Activated T-cell treated with anti-CD3 and anti-CD28 coated beads, Interleukin-2, amount 50 U/mL, for 24 hours (primary cell): ENCODE results near the gene FGF1.

Experiments used
- DNase-seq: peaks from one replicate; pipeline ENCODE4 v3.0.0-alpha.2; 2020
- H3K27ac Mint-ChIP-seq: 2 replicates; pipeline ENCODE4 v1.8.0; 2020; ENCODE audit warnings: mild to moderate bottlenecking, mixed read lengths
- H3K27me3 Mint-ChIP-seq: 2 replicates; pipeline ENCODE4 v1.8.0; 2020; ENCODE audit warnings: mixed read lengths
- H3K36me3 Mint-ChIP-seq: 2 replicates; pipeline ENCODE4 v1.8.0; 2020; ENCODE audit warnings: low read depth, mixed read lengths
- H3K4me1 Mint-ChIP-seq: 2 replicates; pipeline ENCODE4 v1.8.0; 2020; ENCODE audit warnings: low read depth, mixed read lengths
- H3K4me3 Mint-ChIP-seq: 2 replicates; pipeline ENCODE4 v1.8.0; 2020; ENCODE audit warnings: mild to moderate bottlenecking, moderate library complexity, mixed read lengths
- H3K9me3 Mint-ChIP-seq: 2 replicates; pipeline ENCODE4 v1.8.0; 2020; ENCODE audit warnings: mixed read lengths

Gene FGF1

DNA sequence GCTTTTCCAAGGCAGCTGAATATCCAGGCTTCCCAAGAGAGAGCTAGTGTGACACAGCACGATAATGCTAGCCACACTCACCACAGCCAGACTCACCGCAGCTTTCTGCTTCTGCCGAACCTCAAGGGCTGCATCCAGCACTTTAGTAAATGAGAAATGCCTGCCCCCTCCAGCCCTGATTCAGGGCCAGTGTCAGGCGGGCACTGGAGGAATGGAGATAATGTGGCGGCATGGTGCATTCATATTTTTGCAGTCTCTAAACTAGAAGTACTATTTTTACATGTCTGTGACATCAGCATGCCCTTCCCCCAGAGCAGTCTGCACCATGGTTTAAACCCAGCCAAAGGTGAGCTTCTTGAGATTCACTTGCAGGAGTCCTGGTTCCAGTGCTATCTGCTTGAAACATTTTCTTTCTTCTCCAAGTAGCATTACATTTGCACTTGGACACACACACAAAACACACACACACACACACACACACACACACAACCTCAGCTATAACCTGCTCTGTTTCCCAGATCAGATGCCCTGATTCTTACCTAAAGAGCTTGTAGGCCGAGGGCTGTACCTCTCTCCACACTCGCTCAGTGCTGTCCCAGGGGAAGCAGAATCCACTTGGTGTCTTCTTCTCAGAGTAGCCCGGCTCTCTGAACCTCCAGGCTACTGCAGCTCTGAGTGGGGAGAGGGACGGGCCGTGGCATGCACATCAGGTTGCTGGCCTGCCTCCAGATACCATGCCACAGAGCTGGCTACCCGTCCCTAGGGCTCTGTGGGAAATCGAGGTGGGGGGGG, at the start of gene FGF1:
TSS of gene FGF1 (minus strand) at position 673 of the 792 bp plus-strand sequence. CDS start 71,963 bp downstream, outside the sequence.
- DNase-seq: no peak
- no peak within 1 kb of the TSS for H3K4me3 Mint-ChIP-seq

DNA sequence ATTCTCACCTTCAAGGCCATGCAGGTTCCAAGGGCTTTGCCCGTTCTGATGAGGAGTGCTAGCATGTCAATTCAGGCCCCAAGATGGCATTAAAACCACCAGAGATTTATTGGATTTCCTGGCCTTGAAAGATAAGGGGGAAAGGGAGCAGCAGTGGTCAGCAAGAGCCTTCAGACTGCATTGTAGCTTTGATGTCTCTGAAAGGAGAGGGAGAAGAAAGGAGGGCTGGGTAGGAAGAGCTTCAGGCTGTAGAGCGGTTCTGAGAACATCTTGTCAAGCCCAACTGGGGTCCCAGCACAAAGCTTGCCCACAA, 41.8 kb upstream of the FGF1 start:
- H3K27me3 Mint-ChIP-seq: no peaks in the 10 kb centered on the region
- no peaks in the 10 kb centered on the region for H3K9me3 Mint-ChIP-seq
- H3K36me3 Mint-ChIP-seq: no peaks in the 10 kb centered on the region
- H3K27ac Mint-ChIP-seq: no peak overlapping the region
- no peak overlapping the region for H3K4me3 Mint-ChIP-seq
- peaks cover 15% of the 10 kb centered on the region for H3K4me1 Mint-ChIP-seq
- DNase-seq: no peak

More for the DNA sequence above, at the start of gene FGF1:
- no peaks in the 10 kb centered on the region for H3K36me3 Mint-ChIP-seq
- H3K27me3 Mint-ChIP-seq: peaks cover 2% of the 10 kb centered on the region
- H3K9me3 Mint-ChIP-seq: no peaks in the 10 kb centered on the region
- no peak within 1 kb of the TSS for H3K27ac Mint-ChIP-seq
- H3K4me1 Mint-ChIP-seq: no peaks in the 10 kb centered on the region

DNA sequence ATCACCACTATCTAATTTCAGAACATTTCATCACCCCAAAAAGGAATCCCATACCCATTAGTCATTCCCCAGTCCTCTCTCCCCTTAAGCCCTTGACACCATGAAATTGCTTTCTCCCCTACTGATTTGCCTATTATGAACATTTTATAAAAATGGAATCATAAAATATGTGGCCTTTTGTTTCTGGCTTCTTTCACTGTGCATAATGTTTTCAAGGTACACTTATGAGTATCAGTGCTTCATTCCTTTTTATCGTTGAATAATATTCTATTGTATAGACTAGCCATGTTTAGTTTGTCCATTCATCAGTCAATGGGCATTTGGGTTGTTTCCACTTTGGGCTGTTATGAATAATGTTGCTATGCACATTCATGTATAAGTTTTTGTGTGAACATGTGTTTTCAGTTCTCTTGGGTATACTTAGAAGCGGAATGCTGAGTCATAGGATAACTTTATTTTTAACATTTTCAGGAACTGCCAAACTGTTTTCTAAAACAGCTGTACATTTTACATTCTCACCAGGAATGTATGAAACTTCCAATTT, 40.4 kb upstream of the FGF1 start:
- H3K27ac Mint-ChIP-seq: no peak overlapping the region
- no peaks in the 10 kb centered on the region for H3K9me3 Mint-ChIP-seq
- no peaks in the 10 kb centered on the region for H3K27me3 Mint-ChIP-seq

DNA sequence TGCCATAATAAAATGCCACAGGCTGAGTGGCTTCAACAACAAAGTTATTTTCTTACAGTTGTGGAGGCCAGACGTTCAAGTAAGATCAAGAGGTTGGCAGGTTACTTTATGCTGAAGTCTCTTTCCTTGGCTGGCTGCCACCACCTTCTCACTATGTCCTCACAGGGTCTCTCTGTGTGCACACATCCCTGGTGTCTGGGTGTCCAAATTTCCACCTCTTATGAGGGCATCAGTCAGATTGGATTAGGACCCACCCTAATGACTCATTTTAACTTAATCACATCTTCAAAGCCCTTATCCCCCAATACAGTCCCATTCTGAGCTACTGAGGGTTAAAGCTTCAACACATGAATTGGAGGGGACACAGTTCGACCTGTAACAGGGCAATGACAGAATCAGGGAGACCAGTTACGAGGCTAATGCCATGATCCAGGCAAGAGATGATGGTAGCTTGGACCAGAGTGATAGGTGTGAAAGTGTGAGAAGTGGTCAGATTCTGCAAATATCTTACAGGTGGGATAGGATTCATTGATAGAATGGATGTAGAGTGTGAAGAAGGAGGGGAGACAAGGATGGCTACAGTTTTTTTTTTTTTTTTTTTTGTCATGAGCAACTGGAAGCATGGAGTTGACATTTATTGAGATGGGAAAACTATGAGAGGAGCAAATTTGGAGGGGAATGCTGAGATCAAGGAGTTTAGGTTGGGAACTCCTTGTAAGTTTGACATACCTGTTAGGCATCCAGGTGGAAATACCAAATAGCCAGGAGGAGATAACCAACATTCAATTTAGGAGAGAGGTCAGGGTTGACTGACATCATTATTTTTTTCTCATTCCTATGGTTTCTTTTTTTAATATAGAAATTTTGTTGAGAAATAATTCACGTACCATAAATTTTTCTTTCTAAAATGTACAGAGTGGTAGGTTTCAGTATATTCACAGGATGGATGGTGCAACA, 39.6 kb upstream of the FGF1 start:
- Mint-ChIP-seq H3K4me1 (peaks cover 15% of the 10 kb centered on the region), H3K4me3 (no peak overlapping the region), H3K27me3 (no peaks in the 10 kb centered on the region), H3K36me3 (no peaks in the 10 kb centered on the region), H3K9me3 (no peaks in the 10 kb centered on the region), H3K27ac (no peak overlapping the region)
- no peak for DNase-seq

More for the DNA sequence above, 40.4 kb upstream of the FGF1 start:
- Mint-ChIP-seq H3K4me1 (peaks cover 15% of the 10 kb centered on the region), H3K4me3 (no peak overlapping the region), H3K36me3 (no peaks in the 10 kb centered on the region)
- no peak for DNase-seq

DNA sequence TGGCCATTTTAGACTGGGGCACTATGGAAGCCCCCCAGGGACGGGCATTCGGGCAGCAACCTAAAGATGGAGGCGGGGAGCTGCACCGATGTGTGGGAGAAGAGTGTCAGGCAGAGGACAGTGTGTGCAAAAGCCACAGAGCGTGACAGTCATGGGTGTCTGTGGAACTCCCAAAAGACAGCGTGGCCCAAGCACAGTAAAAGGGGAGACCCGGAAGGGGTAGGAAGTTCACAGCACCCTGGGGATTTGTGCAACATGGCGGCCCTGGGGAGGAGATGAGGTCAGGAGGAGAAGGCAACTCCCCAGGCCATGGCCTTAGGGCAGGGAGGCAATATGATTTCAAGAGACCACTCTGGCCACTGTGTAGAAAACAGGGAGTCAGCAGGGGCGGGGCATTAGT, 38.9 kb upstream of the FGF1 start:
- Mint-ChIP-seq H3K9me3 (no peaks in the 10 kb centered on the region), H3K27me3 (no peaks in the 10 kb centered on the region), H3K4me3 (no peak overlapping the region), H3K36me3 (no peaks in the 10 kb centered on the region), H3K4me1 (peaks cover 15% of the 10 kb centered on the region), H3K27ac (no peak overlapping the region)
- DNase-seq: no peak

DNA sequence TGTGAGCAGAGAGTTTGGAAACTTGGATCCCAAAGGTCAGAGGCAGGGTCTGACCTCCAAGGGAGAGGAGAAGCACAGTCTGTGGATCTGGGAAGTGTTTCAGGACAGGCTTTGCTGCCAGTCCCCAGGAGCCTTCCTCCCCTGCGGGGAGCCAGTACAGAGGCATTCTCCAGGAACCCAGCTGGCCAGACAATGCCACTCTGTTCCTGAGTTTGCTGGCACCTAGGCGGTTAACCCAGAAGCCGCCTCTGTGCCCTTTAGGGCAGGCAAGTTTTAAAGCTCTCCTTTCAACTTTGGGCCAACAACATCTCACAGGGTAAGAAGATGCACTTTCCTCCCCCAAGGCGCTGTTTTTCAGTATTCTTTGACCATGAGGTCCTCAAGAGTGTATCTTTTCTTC, 37.0 kb upstream of the FGF1 start:
- peaks cover 5% of the 10 kb centered on the region for H3K27me3 Mint-ChIP-seq
- H3K9me3 Mint-ChIP-seq: no peaks in the 10 kb centered on the region
- DNase-seq: no peak
- no peak overlapping the region for H3K27ac Mint-ChIP-seq
- H3K36me3 Mint-ChIP-seq: no peaks in the 10 kb centered on the region
- peaks cover 15% of the 10 kb centered on the region for H3K4me1 Mint-ChIP-seq
- no peak overlapping the region for H3K4me3 Mint-ChIP-seq

DNA sequence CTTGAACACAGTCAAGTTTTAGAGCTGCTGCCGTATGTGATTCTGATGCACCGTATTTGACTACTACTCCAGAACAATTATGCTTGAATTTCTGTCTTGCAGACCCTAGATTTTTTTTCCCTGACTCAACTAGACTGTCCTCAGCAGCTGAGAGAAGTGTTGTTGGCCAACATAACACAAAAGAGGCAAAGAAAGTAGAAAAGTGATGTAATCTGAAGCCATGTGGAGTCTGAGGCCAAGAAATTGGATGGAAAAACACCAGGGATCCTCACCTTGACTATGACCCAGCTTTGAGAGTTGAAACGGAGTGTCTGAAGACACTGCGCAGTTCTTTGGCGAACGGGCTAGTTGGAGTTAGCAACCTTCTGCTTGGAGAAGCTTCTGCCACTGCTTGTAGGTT, 36.3 kb upstream of the FGF1 start:
- no peak for DNase-seq
- peaks cover 17% of the 10 kb centered on the region for H3K4me1 Mint-ChIP-seq
- H3K9me3 Mint-ChIP-seq: no peaks in the 10 kb centered on the region
- no peak overlapping the region for H3K27ac Mint-ChIP-seq
- peaks cover 8% of the 10 kb centered on the region for H3K27me3 Mint-ChIP-seq
- H3K4me3 Mint-ChIP-seq: no peak overlapping the region
- no peaks in the 10 kb centered on the region for H3K36me3 Mint-ChIP-seq

DNA sequence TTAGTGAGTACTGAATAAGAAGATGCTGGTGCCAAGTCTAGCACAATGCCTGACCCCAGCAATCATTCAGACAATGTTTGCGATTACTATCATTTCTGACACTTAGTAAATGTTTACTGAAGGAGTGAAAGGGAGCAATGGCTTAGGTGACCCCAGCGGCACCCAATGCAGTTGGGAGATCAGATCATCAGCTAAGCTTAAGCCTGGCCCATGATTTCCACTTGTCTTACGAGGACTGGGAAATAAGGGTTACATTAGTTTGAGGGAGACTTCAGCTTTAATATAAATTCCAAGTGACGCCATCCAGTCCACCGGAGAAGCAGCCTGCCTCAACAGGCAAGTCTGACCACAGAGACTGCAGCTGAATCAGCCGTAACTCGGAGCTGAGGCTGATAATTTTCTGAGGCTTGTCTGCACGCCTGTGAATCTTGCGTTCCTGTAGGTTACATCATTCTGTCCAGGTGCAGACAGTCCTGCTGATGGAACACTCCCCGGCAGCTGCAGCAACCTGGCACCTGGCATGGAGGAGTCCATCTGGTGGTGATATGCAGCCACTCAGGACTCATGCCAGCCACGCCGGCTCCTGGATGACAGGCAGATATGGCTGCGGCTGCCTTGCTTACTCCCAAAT, 34.9 kb upstream of the FGF1 start:
- no peaks in the 10 kb centered on the region for H3K36me3 Mint-ChIP-seq
- no peak overlapping the region for H3K4me3 Mint-ChIP-seq
- H3K27ac Mint-ChIP-seq: no peak overlapping the region
- DNase-seq: no peak
- peaks cover 9% of the 10 kb centered on the region for H3K4me1 Mint-ChIP-seq
- H3K9me3 Mint-ChIP-seq: no peaks in the 10 kb centered on the region
- peaks cover 8% of the 10 kb centered on the region for H3K27me3 Mint-ChIP-seq

DNA sequence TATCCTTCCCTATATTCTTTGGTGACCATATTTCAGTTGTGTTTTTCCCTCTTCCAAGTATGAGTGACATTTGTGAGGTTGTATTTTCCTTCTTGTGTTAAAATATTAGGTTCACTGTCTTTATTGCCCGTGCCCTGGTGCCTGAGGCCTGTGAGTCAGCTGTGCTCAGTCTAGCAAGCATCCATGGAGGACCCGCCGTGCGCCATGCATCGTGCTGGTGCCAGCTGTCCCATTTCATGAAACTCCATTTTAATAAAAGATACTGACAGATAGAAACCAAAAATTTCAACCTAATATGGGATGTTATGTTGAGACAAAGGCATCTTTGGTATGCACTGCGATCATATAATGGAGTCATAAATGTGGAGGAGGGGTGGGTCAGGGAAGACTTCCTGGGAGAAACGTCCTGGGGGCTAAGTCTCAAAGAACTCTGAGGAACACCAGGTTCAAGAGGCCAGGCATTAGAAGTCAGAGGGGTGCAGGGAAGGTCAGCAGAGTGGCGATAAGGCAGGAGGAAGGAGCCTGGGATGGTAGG, 34.0 kb upstream of the FGF1 start:
- peaks cover 4% of the 10 kb centered on the region for H3K4me1 Mint-ChIP-seq

DNA sequence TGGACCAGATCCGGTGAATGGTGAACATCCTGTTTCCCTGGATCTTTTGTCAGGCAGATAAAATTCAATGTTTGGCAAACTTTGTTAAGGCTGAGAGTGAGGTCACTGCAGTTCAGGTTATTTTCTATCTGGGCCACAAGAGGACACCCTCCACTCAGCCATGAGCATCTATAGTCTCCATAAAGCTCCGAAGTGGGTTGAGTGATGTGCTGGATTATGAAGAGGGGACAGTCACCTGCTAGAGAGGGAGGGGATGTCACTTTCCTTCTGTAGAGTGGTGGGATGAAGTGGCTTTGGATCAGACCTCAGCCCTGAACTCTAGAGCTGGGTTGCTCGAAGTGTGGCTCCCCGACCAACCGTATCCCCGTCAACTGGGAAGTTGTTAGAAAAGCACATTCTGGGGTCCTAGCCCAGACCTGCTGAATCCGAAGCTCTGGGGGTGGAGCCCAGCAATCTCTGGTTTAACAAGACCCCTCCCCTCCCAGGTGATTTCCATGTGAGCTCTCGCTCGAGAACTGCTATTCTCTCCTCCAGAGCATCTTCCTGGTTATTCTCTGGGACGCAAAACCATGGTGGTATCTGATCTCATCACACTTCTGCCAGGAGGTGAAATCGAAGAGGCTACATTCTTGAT, 31.8 kb upstream of the FGF1 start:
- Mint-ChIP-seq H3K27ac (no peak overlapping the region), H3K9me3 (no peaks in the 10 kb centered on the region), H3K4me1 (peaks cover 12% of the 10 kb centered on the region), H3K4me3 (no peak overlapping the region), H3K27me3 (peaks cover 8% of the 10 kb centered on the region), H3K36me3 (no peaks in the 10 kb centered on the region)
- DNase-seq: no peak

More for the DNA sequence above, 34.0 kb upstream of the FGF1 start:
- no peaks in the 10 kb centered on the region for H3K9me3 Mint-ChIP-seq
- no peaks in the 10 kb centered on the region for H3K36me3 Mint-ChIP-seq
- H3K27ac Mint-ChIP-seq: no peak overlapping the region
- H3K4me3 Mint-ChIP-seq: no peak overlapping the region
- H3K27me3 Mint-ChIP-seq: peaks cover 8% of the 10 kb centered on the region
- DNase-seq: no peak

DNA sequence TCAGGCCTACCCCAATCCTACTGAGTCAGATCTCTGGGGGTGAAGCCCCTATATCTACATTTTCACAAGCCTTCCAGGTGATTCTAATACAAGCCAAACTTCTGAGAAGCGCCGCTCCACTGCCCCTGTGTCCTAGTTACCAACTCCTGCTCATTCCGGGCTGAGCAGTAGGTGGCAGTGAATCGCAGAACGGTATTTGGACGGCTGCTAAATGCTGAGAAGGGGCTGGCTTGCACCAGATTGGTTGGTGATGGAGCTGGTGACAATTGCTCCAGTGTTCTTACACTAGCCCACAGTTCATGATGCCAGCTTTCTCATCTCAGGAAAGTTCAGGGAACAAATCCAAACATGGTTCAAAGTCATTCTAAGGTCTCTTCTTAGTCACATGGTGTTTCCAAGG, 31.1 kb upstream of the FGF1 start:
- no peaks in the 10 kb centered on the region for H3K36me3 Mint-ChIP-seq
- no peak overlapping the region for H3K27ac Mint-ChIP-seq
- peak; percentile 49 for DNase-seq
- H3K27me3 Mint-ChIP-seq: peaks cover 8% of the 10 kb centered on the region
- no peak overlapping the region for H3K4me3 Mint-ChIP-seq
- peaks cover 12% of the 10 kb centered on the region for H3K4me1 Mint-ChIP-seq
- no peaks in the 10 kb centered on the region for H3K9me3 Mint-ChIP-seq

DNA sequence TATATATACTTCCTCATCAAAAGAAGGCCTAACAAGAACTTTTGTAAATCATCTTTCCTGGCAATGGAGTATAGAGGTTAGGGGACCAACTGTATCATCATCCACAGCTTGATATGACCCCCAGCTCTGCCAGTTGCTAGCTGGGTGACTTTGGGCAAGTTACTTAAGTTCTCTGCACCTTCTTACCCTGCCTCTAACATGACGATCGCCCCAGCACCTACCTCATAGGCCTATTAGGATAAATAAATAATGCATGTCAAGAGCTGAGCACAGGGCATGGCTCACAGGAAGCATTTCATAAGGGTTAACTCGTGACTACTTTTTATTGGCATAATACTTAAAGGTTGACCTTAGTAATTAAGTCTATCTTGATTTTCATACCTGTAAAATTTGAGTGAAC, 29.4 kb upstream of the FGF1 start:
- Mint-ChIP-seq H3K4me3 (no peak overlapping the region), H3K27me3 (peaks cover 8% of the 10 kb centered on the region), H3K9me3 (peaks cover 4% of the 10 kb centered on the region), H3K4me1 (peaks cover 12% of the 10 kb centered on the region), H3K27ac (no peak overlapping the region), H3K36me3 (no peaks in the 10 kb centered on the region)
- DNase-seq: no peak

DNA sequence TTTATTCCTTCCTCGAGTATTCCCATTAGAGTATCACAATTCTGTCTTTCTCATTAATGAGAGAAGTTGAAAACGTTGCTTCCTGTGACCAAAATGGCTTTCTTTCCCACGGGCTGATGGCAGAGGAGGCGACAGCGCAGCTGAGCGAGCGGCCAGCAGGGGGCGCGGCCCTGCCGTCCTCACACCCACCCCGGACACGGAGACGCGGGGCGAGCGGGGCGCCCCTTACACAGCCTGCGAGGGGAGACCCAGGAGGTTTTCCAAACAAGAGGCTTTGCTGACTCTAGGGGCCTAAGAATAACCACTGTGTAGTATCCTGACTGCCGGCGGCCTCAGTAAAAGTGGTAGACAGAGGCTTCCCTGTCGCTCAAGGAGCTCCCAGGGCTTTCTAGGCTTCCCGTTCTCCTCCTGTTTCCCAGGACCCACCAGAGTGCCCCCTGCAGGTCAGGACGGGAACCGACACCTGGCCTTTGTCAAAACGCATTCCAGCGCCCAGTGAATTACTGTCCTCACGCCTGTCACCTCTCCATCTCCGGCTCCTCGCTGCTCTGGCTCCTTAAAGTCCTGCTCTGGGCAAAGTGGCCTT, 27.3 kb upstream of the FGF1 start:
- peaks cover 12% of the 10 kb centered on the region for H3K4me1 Mint-ChIP-seq
- H3K27me3 Mint-ChIP-seq: peaks cover 8% of the 10 kb centered on the region
- H3K4me3 Mint-ChIP-seq: peak overlapping the region; percentile 77
- peak overlapping the region; percentile 67 for H3K27ac Mint-ChIP-seq
- peaks cover 4% of the 10 kb centered on the region for H3K9me3 Mint-ChIP-seq
- no peaks in the 10 kb centered on the region for H3K36me3 Mint-ChIP-seq
- DNase-seq: peak; percentile 93
